GM19438 (cell line): ENCODE data around the gene APOBEC3F.
"Not testable (repeated sequence)": the region's sequence is repeated elsewhere in the genome, so short reads cannot be mapped to it uniquely, and the experiment has no call there.

ENCODE experiments used
- ATAC-seq: cut with Tn5 transposase; IDR thresholded peaks from one replicate; pipeline ENCODE4 v1.9.1; 2021; ENCODE audit warnings: low read depth; ENCODE audit not compliant: unreplicated experiment

APOBEC3F gene

GRCh38 chr22:39040538-39041296 lies at the start of gene APOBEC3F:
Gene APOBEC3F, plus strand, starts transcription at chr22:39040864. Its CDS starts 97 bp downstream, at chr22:39040961.
- peak; percentile 96 for ATAC-seq

GRCh38 chr22:38992871-38993371 lies 47.7 kb upstream of the APOBEC3F start:
- ATAC-seq: not testable (repeated sequence)

DNA sequence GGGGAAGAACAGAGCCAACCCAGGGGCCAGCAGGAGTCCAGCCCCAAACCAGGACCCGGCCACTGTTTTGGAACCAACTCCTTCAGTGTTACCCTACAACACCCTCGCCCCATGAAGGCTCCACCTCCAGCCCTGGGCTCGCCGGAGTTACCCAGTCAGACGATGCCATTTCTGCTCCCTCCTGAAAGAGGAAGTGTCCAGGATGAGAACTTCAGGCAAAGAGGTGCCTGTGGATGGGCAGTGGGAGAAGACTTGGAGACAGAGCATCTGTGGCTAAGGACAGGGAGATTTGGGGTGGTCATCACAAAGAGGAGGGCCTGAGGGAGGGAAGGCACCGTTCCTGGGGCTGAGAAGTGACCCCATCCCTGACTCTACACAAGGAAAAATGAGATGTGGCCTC lies 44.6 kb upstream of the APOBEC3F start:
- ATAC-seq: no peak

GRCh38 chr22:38997518-38997917 lies 43.1 kb upstream of the APOBEC3F start:
- ATAC-seq: no peak

DNA sequence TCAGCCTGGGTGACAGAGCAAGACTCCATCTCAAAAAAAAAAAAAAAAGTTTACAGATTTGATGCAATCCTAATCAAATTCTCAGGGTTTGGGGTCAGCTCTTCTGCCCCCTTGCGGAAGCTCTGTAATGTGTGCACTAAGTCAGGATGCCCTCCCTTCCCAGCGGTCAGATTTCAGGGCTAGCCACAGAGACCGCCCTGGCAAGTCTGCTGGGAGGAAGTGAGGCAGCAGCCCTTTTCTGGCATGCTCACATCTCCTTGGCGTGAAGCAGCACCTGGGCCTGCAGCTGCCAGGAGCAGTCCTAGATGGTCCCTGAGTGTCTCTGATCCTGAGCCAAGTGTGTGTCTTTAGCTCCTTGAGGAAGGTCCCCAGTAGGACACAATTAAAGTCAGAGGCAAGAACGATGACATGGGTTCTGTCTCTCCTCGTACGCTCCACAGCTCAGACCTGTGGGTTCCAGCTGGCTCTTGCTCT lies 37.5 kb upstream of the APOBEC3F start:
- ATAC-seq: peak; percentile 84

- no peak for ATAC-seq
These were observed 33.5 kb upstream of the APOBEC3F start for GRCh38 chr22:39007177-39007576.

DNA sequence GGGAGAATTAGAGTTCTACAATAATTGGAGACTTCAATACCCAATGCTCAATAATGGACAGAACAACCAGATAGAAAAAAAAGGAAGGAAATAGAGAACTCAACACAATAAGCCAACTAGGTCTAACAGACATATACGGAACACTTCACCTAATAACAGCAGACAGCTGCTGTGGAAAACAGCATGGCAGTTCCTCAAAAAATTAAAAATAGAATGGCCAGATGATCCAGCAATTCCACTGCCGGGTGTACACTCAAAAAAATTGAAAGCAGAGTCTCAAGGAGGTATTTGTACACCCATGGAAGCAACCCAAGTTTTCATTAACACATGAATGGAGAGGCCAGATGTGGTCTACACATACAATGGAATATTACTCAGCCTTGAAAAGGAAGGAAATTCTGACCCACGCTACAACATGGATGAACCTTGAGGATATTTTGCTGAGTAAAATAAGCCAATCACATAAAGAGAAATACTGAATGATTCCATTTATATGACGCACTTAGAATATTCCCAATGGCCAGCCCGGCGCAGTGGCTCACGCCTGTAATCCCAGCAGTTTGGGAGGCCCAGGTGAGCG lies 32.3 kb upstream of the APOBEC3F start:
- not testable (repeated sequence) for ATAC-seq

GRCh38 chr22:39010946-39011345 lies 29.7 kb upstream of the APOBEC3F start:
- ATAC-seq: no peak

DNA sequence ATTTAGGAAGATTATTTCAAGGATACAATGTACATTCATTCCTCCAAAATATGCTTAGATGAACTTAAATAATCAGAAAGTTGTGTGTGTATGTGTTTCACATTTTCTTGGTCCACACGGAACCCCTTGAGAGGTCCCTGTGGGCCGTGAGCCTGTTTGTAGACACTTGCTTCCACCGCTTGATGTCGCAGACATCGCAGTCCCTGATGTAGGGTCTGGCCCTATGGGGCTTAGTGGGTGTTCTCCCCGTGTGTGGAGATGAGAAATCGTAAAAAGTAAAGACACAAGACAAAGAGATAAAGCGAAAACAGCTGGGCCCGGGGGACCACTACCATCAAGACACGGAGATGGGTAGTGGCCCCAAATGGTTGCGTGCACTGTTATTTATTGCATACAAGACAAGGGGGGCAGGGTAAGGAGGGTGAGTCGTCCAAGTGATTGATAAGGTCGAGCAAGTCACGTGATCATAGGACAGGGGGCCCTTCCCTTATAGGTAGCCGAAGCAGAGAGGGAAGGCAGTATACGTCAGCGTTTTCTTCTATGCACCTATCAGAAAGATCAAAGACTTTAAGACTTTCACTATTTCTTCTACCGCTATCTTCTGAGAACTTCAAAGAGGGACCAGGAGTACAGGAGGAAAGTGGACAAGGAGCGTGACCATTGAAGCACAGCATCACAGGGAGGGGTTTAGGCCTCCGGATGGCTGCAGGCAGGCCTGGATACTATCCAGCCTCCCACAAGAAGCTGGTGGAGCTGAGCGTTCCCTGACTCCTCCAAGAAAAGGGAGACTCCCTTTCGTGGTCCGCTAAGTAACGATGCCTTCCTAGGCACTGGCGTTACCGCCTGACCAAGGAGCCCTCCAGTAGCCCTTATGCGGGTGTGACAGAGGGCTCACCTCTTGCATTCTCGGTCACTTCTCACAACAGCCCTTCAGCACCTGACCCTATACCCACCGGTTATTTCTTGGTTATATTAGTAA lies 27.8 kb upstream of the APOBEC3F start:
- ATAC-seq: no peak

DNA sequence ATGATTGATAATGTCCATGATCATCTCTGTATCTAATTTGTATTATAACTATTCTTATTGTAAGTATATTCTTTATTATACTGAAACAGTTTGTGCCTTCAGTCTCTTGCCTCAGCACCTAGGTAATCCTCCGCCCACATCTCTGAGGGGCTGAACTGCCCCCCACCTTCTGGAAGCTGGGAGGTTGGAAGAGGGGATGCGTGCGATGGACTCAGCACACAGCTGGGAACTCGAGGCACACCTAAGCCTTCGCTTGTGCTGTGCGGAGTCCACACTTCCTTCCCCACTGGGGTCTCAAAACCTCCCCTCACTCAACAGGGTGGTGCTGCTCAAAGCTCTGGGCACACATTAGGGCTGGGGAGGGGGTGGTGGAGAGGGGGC lies 27.1 kb upstream of the APOBEC3F start:
- not testable (repeated sequence) for ATAC-seq

GRCh38 chr22:39013942-39014722 lies 26.5 kb upstream of the APOBEC3F start, which contains the start of gene APOBEC3C:
Gene APOBEC3C, plus strand, starts transcription at chr22:39014257. Its CDS starts 106 bp downstream, at chr22:39014363.
- peak; percentile 90 for ATAC-seq

DNA sequence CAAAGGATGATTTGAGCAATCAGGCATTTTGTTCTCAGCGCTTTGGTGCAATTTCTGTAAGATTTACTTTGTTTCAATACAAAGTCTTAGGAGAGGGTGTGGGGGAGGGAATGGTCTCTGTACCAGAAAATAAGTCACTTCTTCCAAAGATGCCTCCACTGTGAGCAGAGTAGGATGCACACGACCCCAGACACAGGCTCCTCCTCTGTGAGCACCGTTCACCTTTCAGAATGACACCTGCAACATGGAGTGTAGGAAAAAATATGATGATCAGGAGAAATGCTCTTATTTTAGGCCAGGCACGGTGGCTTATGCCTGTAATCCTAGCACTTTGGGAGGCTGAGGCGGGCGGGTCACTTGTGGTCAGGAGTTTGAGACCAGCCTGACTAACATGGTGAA lies 25.9 kb upstream of the APOBEC3F start:
- not testable (repeated sequence) for ATAC-seq

DNA sequence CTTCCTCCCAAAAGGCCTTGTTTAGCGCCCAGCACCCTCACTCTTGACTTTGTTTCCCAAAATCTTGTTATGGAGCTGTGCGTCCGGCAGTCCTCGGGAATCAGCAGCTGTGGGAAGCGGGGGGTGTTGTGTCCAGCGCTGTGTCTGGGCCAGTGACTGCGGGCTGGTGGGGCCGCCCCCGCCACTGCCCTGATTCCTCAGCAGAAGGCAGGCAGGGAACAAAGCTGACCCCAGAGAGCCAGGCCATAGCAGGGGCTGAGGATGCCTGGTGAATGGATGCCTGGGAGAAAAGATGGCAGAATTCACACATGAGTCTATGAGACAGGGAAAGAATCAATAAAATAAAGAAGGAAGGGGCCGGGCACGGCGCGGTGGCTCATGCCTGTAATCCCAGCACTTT lies 24.1 kb upstream of the APOBEC3F start:
- ATAC-seq: no peak

GRCh38 chr22:39017596-39018365 lies 22.9 kb upstream of the APOBEC3F start:
- ATAC-seq: no peak

DNA sequence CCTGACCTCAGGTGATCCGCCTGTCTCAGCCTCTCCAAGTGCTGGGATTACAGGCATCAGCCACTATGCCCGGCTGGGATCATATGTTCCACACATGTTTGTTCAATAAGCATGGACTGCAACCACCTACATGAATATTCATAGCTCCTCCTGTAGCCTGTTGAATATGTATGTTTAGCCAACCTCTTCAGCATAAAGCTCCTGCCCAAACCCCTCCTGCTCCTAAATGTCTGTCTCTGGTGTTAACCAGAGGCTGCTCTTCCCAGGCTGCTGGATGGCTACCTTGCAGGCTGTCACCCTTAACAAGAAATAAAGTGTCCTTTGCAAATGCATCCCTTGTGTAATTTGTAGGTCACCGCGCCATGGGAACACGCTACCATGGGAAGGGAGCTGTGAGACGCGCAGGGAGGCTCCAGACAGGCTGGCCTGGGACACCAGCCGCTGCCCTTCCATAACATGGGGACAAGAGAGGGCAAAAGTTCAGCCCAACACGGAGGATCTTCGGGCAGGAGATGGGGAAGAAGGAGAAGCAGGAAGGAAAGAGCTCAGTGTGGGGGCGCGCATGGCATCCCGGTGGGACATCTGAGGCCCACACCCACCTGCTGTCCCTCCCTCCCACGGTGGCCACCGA lies 20.5 kb upstream of the APOBEC3F start:
- not testable (repeated sequence) for ATAC-seq

DNA sequence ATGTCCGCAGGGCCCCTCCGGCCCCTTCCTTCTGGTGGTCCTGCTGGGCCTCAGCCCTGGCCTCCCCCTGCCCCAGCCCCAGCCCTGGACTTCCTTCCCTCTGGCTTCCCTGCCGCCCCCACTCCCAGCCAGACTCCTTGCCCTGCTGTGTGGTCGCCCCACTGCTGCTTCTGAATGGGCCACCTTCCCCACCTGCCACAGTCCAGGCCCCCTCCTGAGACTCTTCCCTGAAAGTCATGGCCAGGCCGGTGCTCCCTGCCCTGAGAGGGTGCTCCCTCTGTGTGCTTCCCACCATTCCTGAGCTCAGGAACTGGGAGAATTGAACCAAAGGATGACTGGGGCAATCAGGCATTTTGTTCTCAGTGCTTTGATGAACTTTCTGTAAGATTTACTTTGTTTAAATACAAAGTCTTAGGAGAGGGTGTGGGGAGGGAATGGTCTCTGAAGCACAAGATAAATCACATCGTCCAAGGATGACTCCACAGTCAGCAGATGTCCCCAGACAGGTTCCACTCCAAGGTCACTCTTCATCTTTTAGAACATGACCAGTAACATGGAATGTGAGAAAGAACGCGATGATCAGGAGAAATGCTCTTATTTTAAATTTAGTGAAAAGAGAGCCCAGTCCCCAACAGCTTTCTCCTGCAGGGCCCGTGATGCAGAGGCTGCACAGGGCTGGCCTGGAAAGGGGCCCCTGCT lies 19.0 kb upstream of the APOBEC3F start:
- ATAC-seq: no peak

GRCh38 chr22:39024519-39025308 lies 15.9 kb upstream of the APOBEC3F start:
- no peak for ATAC-seq
